ENCODE data around the gene CYB5A.

CYB5A gene

GRCh38 chr18:74274700-74275099 is 17.1 kb downstream of the CYB5A start:
- no peak for DNase-seq

- no peak for DNase-seq
Observed at GRCh38 chr18:74273394-74273793, 18.4 kb downstream of the CYB5A start.

GRCh38 chr18:74271635-74272034 is 20.1 kb downstream of the CYB5A start:
- no peak for DNase-seq

DNA sequence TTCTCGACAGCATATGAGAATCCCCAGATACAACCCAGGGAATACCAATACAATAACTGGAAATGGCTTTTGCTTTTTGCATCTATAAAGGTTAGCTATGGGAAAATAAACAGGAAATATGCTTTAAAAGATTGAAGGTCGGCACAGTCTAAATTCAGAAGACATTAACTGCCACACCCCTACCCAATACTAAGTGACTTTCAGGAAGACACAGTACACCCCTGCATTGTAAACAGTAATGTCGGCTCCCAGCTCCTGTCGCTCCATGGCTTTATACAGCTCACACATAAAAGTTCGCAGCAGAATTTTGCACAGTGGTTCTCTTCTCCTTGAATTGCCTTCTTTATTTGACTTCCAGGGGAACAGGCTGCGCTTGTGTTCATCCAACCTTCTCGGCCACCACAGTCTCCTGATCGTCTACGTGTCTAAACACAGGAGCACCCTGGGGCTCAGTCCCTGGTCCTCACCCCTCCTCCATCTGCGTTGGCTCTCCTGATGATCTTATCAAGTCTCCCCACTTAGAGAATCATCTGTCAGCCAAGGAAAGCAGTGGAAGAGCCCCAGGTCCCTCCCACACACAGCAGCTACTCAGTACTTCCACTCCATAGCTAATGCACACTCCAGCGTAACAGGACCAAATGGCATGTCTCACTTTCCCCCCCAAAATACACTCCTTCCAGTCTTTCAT is 22.7 kb downstream of the CYB5A start:
- DNase-seq = no peak

- no peak for DNase-seq
Observed at GRCh38 chr18:74268175-74268574, 23.6 kb downstream of the CYB5A start.

DNA sequence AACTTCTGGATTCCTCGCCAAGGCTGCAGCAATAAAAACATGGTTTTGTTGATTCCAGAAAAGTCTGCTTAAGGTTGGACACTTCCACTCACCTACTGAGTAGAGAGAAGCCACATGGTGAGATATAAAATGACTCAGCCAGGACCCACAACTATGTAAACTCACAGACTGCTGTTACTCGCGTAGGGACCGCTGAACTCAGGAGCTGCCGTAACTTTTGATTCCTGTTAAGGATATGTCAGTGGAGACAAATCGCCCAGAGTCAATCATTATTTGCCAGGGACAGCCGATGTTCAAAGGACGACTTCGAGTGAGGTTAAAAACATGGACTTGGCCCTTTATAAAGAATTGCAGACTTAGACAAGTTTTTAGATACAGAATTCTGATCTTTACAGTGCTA is 25.6 kb downstream of the CYB5A start:
- no peak for DNase-seq

GRCh38 chr18:74265546-74266098 is 26.1 kb downstream of the CYB5A start:
- no peak for DNase-seq

DNA sequence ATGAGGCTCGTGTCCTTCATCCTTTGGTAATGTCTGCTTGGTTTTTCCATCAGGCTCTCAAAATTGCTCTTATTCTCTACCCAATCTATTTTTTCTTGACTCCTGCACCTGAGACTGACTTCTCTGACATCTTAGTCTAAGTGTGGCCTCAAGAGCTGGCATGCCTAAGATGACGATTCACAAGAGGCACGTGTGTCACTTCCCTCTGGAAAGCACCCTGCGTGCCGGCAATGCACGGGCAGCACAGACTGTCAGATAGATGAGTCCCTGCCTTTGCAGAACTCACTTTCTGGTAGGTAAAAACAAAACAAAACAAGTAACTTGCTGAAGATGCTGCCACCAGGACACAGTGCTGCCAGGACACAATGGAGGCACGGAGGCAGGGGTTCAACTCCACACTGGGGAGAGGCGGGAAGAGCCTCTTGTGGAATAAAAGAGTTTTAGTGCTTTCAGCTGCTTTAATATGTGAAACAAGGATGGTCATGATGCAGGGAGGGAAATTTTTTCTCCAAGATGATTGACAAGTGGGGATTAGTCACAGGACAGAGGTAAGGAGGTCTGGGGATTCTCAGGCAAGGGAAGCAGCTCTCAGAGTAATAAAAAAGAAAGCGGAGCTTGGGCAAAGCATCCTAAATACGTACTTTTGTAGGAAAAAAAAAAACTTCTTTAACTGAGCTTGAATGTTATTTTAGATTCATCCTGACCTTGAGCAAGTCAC is 27.3 kb downstream of the CYB5A start:
- DNase-seq = no peak

GRCh38 chr18:74261053-74261713 is 30.6 kb downstream of the CYB5A start:
- no peak for DNase-seq

DNA sequence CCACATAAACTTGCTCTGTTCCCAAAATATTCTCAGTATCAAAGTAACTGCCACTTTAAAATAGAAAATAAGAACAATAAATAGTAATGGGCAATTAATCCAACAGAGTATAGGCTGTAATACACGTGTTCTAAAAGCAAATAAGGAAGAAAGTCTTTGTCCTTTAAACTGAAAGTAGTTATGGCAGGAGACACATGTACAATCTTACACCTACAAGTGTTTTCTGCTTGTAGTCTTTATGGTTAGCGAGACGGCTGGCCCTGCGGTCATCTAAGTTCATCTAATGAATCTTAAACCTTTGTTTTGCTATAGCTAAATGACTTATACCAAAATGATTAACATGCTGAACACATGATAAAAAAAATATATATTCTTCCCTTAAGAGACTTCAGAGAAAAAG is 32.4 kb downstream of the CYB5A start:
- DNase-seq = no peak

DNA sequence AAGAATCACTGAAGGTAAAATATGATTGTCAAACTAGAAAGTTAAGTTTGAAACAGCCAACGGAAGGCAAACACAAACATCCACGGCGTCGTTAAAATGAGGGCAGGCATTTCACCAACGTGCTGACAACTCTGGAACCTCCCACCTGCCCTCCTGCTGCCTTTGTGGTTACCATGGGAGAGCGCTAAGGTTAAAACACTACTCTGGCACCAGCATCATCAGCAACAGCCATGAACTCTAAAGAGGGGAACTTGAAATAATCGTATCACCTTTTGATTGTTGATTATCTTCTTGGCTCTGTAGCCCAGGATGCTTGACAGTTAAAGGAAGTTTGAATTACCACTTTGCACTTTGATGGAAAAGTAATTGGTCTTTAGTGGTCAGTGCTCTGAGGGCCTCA is 34.7 kb downstream of the CYB5A start:
- DNase-seq = no peak

GRCh38 chr18:74256190-74256589 is 35.6 kb downstream of the CYB5A start:
- DNase-seq = no peak

DNA sequence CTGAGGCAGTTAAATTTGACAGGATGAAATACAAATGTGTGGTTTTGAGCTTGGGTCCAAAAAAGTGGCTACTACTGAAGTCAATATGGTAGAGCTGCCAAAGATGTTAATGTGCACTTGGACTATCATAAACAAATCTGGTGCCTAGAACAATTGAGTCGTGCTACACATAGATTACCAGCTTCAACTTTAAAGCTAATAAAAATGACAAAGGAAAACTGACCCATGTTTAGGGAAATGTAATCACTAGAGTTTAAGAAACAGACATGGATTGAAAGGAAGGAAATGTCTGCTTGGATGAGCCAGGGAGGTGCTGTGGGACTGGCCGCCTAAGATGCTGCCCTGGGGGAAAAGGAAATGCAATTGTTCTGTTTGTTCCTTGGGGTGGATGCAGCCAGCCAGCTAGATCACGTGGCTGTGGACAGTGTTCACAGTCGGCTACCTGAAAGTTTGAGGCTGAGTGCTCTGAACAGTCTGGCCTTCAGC is 36.6 kb downstream of the CYB5A start:
- DNase-seq = no peak

- no peak for DNase-seq
Observed at GRCh38 chr18:74252039-74252395, 39.7 kb downstream of the CYB5A start.

DNA sequence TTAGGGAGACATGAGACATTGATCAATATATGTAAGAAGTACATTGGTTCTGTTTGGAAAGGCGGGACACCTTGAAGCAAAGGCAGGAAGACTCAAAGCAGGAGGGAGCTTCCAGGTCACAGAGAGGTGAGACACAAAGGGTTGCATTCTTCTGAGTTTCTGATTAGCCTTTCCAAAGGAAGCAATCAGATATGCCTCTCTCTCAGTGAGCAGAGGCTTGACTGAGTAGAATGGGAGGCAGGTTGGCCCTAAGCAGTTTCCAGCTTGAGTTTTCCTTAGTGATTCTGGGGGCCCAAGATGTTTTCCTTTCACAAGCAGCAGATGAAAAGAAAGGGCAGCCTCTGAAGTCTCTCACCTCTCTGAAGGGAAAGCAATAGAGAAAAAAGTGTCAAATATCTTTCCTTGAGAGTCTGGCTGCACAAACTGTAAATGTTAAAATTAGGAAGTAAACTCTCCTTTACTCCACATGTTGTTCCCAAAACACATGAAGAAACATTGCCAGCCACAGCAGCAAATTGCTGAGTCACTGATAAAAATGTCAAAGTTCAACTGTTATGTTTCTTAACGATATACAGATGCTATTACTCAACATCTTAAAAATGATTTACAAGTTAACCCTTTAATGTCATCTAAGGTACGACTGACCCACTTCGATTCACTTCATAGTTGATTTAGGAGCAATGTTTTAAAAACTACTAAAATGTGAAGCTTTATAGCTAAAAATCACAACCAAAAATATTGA is 40.3 kb downstream of the CYB5A start:
- DNase-seq = no peak

GRCh38 chr18:74250131-74250530 is 41.6 kb downstream of the CYB5A start:
- no peak for DNase-seq

GRCh38 chr18:74249181-74249968 is 42.4 kb downstream of the CYB5A start:
- DNase-seq = no peak

DNA sequence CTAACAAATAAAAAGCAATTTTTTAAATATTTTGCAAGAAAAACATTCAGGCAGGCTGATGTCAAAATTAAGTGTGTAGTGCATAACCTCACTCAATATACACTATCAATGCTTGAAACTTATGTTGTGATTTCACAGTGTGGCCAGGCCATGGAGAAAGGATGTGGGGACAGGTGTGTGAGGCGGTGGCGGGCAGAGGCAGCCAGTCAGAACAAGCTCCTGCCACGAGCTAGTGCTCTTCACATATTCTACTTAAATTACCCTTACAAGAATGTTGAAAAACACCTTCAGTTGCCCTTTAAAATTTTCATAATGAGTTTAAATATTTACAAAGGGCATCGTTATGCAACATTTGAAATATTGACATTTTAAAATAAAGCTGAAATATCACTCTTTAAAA is 43.2 kb downstream of the CYB5A start:
- DNase-seq = no peak

DNA sequence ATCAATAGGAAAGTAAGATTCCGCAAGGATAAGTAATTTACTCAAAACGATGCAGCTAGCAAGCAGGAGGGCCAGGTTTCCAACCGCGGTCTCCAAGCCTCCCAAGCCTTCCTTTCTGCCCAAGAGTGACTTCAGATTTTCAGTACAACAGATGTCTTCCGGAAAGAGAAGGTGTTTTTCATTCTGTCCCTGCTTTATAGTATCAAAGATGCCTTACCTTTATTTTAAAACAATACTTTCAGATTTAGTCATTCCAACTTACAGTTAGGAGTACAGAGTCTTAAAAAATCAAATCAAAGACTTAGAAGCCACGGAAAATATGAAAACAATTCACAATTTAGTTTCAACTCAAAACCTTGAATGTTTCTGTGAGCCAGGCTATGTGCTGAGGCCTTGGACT is 43.6 kb downstream of the CYB5A start:
- DNase-seq = no peak

DNA sequence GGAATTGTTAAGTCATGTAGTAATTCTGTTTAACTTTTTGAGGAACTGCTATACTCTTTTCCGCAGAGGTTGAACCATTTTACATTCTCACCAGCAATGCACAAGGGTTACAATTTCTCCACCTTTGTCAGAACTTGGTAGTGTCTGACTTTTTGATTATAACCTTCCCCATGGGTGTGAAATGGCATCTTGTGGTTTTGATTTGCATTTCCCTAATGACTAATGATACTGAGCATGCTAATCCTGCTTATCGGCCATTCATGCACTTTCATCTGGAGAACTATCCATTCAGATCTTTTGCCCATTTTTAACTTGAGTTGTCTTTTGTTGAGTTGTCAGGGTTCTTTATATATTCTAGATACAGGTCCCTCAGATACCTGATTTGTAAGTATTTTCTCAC is 47.2 kb downstream of the CYB5A start:
- no peak for DNase-seq

DNA sequence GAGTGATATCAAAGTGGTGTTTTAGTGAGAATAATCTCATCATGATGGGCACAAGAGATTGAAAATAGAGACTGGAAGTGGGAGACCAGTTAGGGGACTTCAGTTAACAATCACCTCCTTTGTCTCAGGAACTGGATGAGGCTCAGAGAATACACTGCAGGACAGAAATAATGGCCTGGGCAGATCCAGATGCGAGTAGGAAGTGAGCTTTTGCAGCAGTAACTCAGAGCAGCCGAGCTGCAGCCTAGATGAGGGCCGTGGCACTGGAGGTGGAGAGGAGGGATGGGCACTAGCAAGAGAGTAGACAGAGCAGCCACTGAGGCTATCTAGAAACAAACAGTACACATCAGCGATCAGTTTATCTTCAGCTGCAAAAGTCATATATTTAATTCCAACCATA is 48.6 kb downstream of the CYB5A start:
- DNase-seq = no peak

DNA sequence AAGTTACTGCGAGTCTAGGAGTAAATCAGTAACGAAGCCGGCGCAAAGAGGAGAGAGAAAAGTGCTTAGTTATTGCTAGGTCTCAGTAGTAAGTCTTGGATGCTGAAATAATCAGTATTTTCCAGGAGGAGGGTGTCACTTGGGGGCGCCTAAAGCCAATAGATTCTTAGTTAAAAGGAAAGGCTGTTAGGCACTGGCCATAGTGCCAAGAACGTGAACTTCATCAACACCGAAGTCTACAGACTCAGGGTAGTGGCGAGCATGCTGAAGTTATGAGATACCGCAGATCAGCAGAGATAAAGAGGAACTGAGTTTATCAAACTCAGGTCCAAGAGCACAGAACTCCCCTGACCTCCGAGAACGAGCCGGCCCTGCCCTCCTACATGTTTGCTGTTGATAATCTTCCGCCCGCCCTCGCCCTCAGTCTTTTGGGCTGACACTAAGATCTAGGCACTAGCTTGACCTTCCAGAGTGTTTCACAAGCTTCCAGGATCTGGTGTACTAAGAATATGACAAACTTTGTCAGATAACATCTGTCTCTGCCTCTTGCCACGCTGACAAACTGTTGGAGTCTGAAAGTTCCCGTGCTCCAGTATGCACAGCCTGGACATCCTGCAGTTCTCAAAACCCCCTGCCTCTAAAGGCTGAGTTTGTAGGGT is 49.2 kb downstream of the CYB5A start:
- no peak for DNase-seq
